Activated CD8-positive, alpha-beta T cell treated with anti-CD3 and anti-CD28 coated beads, Interleukin-2, amount 10 ng/mL, durations not matched to agents 7 days and 5 days (primary cell): ENCODE results near the gene IARS2. TPM values are rescaled to one million over a fixed set of nuclear protein-coding genes. Genes with fewer than 3 reads are reported as not detected.
A peak's percentile ranks its signal among the peaks of the same experiment; 100 is the strongest.
"Not testable (repeated sequence)": the region's sequence is repeated elsewhere in the genome, so short reads cannot be mapped to it uniquely, and the experiment has no call there.

Experiments used
- ATAC-seq: fragments of 150-1000 bp; cut with Tn5 transposase; one replicate; pipeline ENCODE4 v1.10.0; 2021; ENCODE audit warnings: moderate library complexity
- CTCF ChIA-PET: fragments of 350-600 bp; sonication (Branson Sonifier 250); formaldehyde crosslinking; loops from one replicate; lab custom pipeline; 2021; ENCODE audit warnings: antibody characterized with exemption; lab: Charles Lee
- POLR2A ChIA-PET: fragments of 350-600 bp; sonication (Branson Sonifier 250); formaldehyde crosslinking; loops from one replicate; lab custom pipeline; 2021; ENCODE audit warnings: antibody characterized with exemption; lab: Charles Lee
- DNase-seq: peaks from one replicate; pipeline ENCODE4 v3.0.0-alpha.2; 2020
- H3K27ac Mint-ChIP-seq: one replicate; pipeline ENCODE4 v1.8.0; 2021; ENCODE audit warnings: mild to moderate bottlenecking, mixed read lengths
- H3K27me3 Mint-ChIP-seq: one replicate; pipeline ENCODE4 v1.8.0; 2021; ENCODE audit warnings: low read depth, mixed read lengths
- H3K36me3 Mint-ChIP-seq: one replicate; pipeline ENCODE4 v1.8.0; 2021; ENCODE audit warnings: low read depth, mixed read lengths
- H3K4me1 Mint-ChIP-seq: one replicate; pipeline ENCODE4 v1.8.0; 2021; ENCODE audit warnings: low read depth, mixed read lengths
- H3K4me3 Mint-ChIP-seq: one replicate; pipeline ENCODE4 v1.8.0; 2021; ENCODE audit warnings: mild to moderate bottlenecking, mixed read lengths
- H3K9me3 Mint-ChIP-seq: one replicate; pipeline ENCODE4 v1.8.0; 2022; ENCODE audit warnings: mixed read lengths; ENCODE audit not compliant: insufficient read depth
- total RNA-seq, 2 experiments: library from RNA; stranded (reverse); gene quantifications; one replicate each; pipeline ENCODE4 v1.2.3, GENCODE V29; 2021

The IARS2 gene
- total RNA-seq, 2 experiments from 2014 or later: 54.8 to 57.9 TPM

GRCh38 chr1:220151454-220151853 is 57.5 kb downstream of the IARS2 start:
- POLR2A ChIA-PET: no interaction called here
- DNase-seq (no peak), ATAC-seq (no peak)
- peaks cover 40% of the 10 kb centered on the region for H3K36me3 Mint-ChIP-seq
- H3K27ac Mint-ChIP-seq: no peak overlapping the region
- H3K9me3 Mint-ChIP-seq: no peaks in the 10 kb centered on the region
- H3K4me3 Mint-ChIP-seq: no peak overlapping the region
- CTCF ChIA-PET: no interaction called here
- H3K27me3 Mint-ChIP-seq: no peaks in the 10 kb centered on the region
- peaks cover 3% of the 10 kb centered on the region for H3K4me1 Mint-ChIP-seq

- Mint-ChIP-seq H3K27ac (no peak overlapping the region), H3K4me1 (peaks cover 19% of the 10 kb centered on the region), H3K9me3 (no peaks in the 10 kb centered on the region), H3K36me3 (peaks cover 46% of the 10 kb centered on the region), H3K4me3 (no peak overlapping the region), H3K27me3 (no peaks in the 10 kb centered on the region)
- CTCF ChIA-PET: interaction anchor here (0.7 kb wide), 1 partner anchor 10 kb away, joined by 3 read pairs; no protein-coding TSS in a partner anchor
- POLR2A ChIA-PET: no interaction called here
- no peak for DNase-seq
- ATAC-seq: no peak
These were observed 59.2 kb downstream of the IARS2 start for GRCh38 chr1:220153147-220153546.

GRCh38 chr1:220156620-220157146 is 62.8 kb downstream of the IARS2 start:
- H3K27ac Mint-ChIP-seq: peak overlapping the region; percentile 59
- DNase-seq (no peak), ATAC-seq (no peak)
- POLR2A ChIA-PET: no interaction called here
- no peak overlapping the region for H3K4me3 Mint-ChIP-seq
- no peaks in the 10 kb centered on the region for H3K9me3 Mint-ChIP-seq
- CTCF ChIA-PET: interaction anchor here (1.1 kb wide), 1 partner anchor 33 kb away, joined by 3 read pairs; no protein-coding TSS in a partner anchor
- H3K36me3 Mint-ChIP-seq: peaks cover 59% of the 10 kb centered on the region
- peaks cover 26% of the 10 kb centered on the region for H3K4me1 Mint-ChIP-seq
- H3K27me3 Mint-ChIP-seq: no peaks in the 10 kb centered on the region

DNA sequence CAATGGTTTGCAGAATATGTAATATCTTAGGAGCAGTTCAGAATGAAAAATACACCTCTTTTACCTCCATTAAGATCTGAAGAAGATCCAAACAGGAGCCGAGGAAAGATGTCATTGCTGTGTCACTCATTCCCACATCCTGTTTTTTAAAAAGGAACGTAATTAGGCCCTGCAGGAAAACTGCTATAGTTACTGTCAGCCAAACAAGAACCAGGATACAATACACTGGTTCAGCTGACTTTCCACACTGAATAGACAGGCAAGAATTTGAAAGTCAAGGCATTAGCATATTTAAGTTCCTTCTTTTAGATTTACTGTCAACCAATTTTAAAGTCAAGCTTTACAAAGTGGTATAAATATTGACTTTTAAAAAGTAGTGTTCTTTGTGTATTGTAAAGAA is 63.8 kb downstream of the IARS2 start:
- CTCF ChIA-PET: no interaction called here
- no peaks in the 10 kb centered on the region for H3K27me3 Mint-ChIP-seq
- H3K9me3 Mint-ChIP-seq: no peaks in the 10 kb centered on the region
- POLR2A ChIA-PET: no interaction called here
- H3K36me3 Mint-ChIP-seq: peaks cover 55% of the 10 kb centered on the region
- H3K27ac Mint-ChIP-seq: no peak overlapping the region
- H3K4me3 Mint-ChIP-seq: no peak overlapping the region
- DNase-seq (no peak), ATAC-seq (no peak)
- H3K4me1 Mint-ChIP-seq: peaks cover 26% of the 10 kb centered on the region

GRCh38 chr1:220158530-220158929 is 64.6 kb downstream of the IARS2 start:
- ATAC-seq, H3K9me3 Mint-ChIP-seq, DNase-seq, H3K4me3 Mint-ChIP-seq, POLR2A ChIA-PET, H3K27me3 Mint-ChIP-seq, CTCF ChIA-PET, H3K27ac Mint-ChIP-seq: not testable (repeated sequence)
- Mint-ChIP-seq H3K4me1 (peaks cover 26% of the 10 kb centered on the region), H3K36me3 (peaks cover 52% of the 10 kb centered on the region)

- no peaks in the 10 kb centered on the region for H3K27me3 Mint-ChIP-seq
- H3K36me3 Mint-ChIP-seq: peaks cover 50% of the 10 kb centered on the region
- H3K4me3 Mint-ChIP-seq: no peak overlapping the region
- peaks cover 26% of the 10 kb centered on the region for H3K4me1 Mint-ChIP-seq
- no peak overlapping the region for H3K27ac Mint-ChIP-seq
- ATAC-seq (no peak), DNase-seq (no peak)
- POLR2A ChIA-PET: no interaction called here
- CTCF ChIA-PET: no interaction called here
- no peaks in the 10 kb centered on the region for H3K9me3 Mint-ChIP-seq
These were observed 65.1 kb downstream of the IARS2 start for GRCh38 chr1:220159041-220159440.

DNA sequence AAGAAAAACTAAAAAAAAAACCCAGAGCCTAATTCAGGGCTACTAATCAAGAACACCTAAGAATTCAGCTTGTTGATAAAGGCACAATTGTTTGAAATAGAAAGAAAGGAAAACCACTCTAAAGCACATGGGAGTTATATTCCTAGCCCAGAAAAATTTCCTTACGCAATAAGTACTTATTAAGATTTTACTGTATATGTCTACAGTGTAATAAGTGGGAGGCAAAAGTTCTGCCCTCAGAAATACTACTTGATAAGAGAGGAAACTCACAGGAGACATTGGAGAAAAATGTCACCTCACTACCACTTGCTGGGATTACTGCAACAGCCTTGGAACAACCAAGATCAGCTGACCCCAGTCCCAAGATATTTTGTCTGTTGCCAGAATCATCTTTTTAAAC is 66.1 kb downstream of the IARS2 start:
- Mint-ChIP-seq H3K9me3 (no peaks in the 10 kb centered on the region), H3K27me3 (no peaks in the 10 kb centered on the region), H3K27ac (no peak overlapping the region), H3K36me3 (peaks cover 47% of the 10 kb centered on the region), H3K4me1 (peaks cover 26% of the 10 kb centered on the region), H3K4me3 (no peak overlapping the region)
- no peak for ATAC-seq
- ChIA-PET CTCF (interaction anchor here (1.7 kb wide), 1 partner anchor 28 kb away, joined by 5 read pairs; no protein-coding TSS in a partner anchor), POLR2A (no interaction called here)
- DNase-seq: no peak

DNA sequence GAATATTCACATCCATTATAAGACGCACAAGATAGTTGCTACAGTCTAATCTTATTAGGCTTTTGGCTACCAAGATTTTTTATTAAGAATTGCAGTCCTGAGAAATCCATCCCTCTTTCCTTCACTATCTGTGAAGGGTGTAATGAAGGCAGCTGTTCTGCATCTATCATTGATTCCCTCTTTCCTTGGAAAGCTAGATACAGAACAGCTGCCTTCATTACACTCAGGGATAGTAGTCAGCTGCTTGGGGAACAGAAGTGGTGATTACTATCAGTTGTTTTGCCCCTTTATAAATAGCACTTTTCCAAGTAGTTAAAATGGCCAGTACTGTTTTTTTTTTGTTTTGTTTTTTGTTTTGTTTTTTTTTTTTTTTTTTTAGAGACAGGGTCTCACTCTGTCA is 70.2 kb downstream of the IARS2 start:
- Mint-ChIP-seq H3K27ac (no peak overlapping the region), H3K9me3 (no peaks in the 10 kb centered on the region), H3K36me3 (peaks cover 40% of the 10 kb centered on the region), H3K4me3 (no peak overlapping the region), H3K4me1 (peaks cover 7% of the 10 kb centered on the region), H3K27me3 (no peaks in the 10 kb centered on the region)
- CTCF ChIA-PET: interaction anchor here (0.9 kb wide), 1 partner anchor 96 kb away, joined by 3 read pairs; no protein-coding TSS in a partner anchor
- DNase-seq: no peak
- POLR2A ChIA-PET: interaction anchor here (0.6 kb wide), 1 partner anchor 9 kb away, joined by 3 read pairs; no protein-coding TSS in a partner anchor
- no peak for ATAC-seq

DNA sequence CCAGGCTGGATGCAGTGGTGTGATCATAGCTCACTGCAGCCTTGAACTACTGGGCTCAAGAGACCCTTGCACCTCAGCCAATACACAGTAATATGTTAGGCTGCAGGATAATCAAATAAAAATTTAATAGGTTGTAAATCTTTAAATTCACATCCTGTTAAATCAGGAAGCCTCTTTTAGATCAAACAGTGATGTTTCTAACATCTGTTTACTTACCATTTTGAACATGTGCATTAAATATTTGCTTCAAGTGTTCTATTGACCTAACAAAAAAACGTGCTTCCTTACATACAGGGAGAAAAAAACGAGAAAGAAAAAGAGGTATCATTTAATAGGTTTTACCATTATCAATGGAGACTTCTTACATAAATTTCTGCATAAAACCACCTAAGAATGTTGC is 70.6 kb downstream of the IARS2 start:
- no peaks in the 10 kb centered on the region for H3K9me3 Mint-ChIP-seq
- no peak for ATAC-seq
- no peak for DNase-seq
- H3K4me3 Mint-ChIP-seq: no peak overlapping the region
- H3K27me3 Mint-ChIP-seq: no peaks in the 10 kb centered on the region
- H3K4me1 Mint-ChIP-seq: peaks cover 7% of the 10 kb centered on the region
- CTCF ChIA-PET: no interaction called here
- no peak overlapping the region for H3K27ac Mint-ChIP-seq
- POLR2A ChIA-PET: no interaction called here
- H3K36me3 Mint-ChIP-seq: peaks cover 44% of the 10 kb centered on the region

- Mint-ChIP-seq H3K4me3 (no peak overlapping the region), H3K4me1 (no peaks in the 10 kb centered on the region), H3K9me3 (no peaks in the 10 kb centered on the region), H3K27ac (no peak overlapping the region), H3K27me3 (no peaks in the 10 kb centered on the region), H3K36me3 (peaks cover 48% of the 10 kb centered on the region)
- DNase-seq: no peak
- no peak for ATAC-seq
- ChIA-PET POLR2A (no interaction called here), CTCF (no interaction called here)
These were observed 72.9 kb downstream of the IARS2 start for GRCh38 chr1:220166853-220167252.

- H3K27ac Mint-ChIP-seq, POLR2A ChIA-PET, DNase-seq, H3K27me3 Mint-ChIP-seq, ATAC-seq, H3K9me3 Mint-ChIP-seq, H3K4me3 Mint-ChIP-seq, H3K4me1 Mint-ChIP-seq: not testable (repeated sequence)
- CTCF ChIA-PET: interaction anchor here (1.0 kb wide), 1 partner anchor 24 kb away, joined by 3 read pairs; no protein-coding TSS in a partner anchor
- H3K36me3 Mint-ChIP-seq: peaks cover 62% of the 10 kb centered on the region
These were observed 76.0 kb downstream of the IARS2 start for GRCh38 chr1:220169887-220170286.

- POLR2A ChIA-PET: no interaction called here
- CTCF ChIA-PET: no interaction called here
- Mint-ChIP-seq H3K4me1 (no peaks in the 10 kb centered on the region), H3K27me3 (no peaks in the 10 kb centered on the region), H3K36me3 (peaks cover 67% of the 10 kb centered on the region), H3K9me3 (no peaks in the 10 kb centered on the region), H3K27ac (no peak overlapping the region), H3K4me3 (no peak overlapping the region)
- no peak for ATAC-seq
- no peak for DNase-seq
These were observed 77.0 kb downstream of the IARS2 start for GRCh38 chr1:220170836-220171526.
